ENCODE data around the gene CUEDC2. TPM values are rescaled to one million over a fixed set of nuclear protein-coding genes. Genes with fewer than 3 reads are reported as not detected.

CUEDC2 gene
- total RNA-seq, 4 donors from 2014 or later = 61.4 to 84.3 (median 67.5) TPM

DNA sequence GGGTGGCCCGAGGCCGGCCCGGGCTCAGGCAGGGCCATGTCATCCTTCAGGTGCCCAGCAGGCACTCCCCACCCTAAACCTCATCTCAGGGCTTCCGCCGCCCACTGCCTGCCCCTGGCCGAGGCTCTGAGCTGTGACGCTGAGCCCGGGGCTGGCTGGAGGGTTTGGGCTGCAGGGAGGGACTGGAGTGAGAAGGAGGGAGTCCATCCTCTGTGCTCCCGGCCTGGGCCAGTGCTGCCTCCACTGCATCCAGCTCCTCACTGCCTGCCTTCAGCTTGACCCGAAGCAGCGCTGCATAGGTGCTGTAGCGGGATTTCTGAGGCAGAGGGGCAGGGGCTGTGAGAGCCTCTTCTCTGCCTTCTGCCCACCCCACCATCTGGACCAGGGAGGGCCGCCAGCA lies 29.3 kb downstream of the CUEDC2 start:
- 40% methylated on average over 1 of the region's 13 CpGs; no CpG with 5 or more reads in 1 of the 2 donors for WGBS, 2 donors (ENCODE audit: low coverage in 1 of 2)
- Histone ChIP-seq H3K36me3 (peaks cover 0 to 44% of the 10 kb centered on the region in 2 donors), H3K9me3 (no peaks in the 10 kb centered on the region), H3K4me3 (no peak overlapping the region), H3K27me3 (peaks cover 14% of the 10 kb centered on the region), H3K27ac (peak overlapping the region in 3 of 4 donors; percentile 52 to 98 (median 96)), H3K4me1 (peaks cover 0 to 84% (median 13%) of the 10 kb centered on the region in 3 donors)
- ATAC-seq = no peak
- TF ChIP-seq POLR2AphosphoS5 (IDR thresholded peaks at IDR 0.05) = no peak
- no peak for TF ChIP-seq EP300 (IDR thresholded peaks at IDR 0.05)
- no peak for TF ChIP-seq POLR2A (IDR thresholded peaks at IDR 0.05)
- TF ChIP-seq, protein P1, sequence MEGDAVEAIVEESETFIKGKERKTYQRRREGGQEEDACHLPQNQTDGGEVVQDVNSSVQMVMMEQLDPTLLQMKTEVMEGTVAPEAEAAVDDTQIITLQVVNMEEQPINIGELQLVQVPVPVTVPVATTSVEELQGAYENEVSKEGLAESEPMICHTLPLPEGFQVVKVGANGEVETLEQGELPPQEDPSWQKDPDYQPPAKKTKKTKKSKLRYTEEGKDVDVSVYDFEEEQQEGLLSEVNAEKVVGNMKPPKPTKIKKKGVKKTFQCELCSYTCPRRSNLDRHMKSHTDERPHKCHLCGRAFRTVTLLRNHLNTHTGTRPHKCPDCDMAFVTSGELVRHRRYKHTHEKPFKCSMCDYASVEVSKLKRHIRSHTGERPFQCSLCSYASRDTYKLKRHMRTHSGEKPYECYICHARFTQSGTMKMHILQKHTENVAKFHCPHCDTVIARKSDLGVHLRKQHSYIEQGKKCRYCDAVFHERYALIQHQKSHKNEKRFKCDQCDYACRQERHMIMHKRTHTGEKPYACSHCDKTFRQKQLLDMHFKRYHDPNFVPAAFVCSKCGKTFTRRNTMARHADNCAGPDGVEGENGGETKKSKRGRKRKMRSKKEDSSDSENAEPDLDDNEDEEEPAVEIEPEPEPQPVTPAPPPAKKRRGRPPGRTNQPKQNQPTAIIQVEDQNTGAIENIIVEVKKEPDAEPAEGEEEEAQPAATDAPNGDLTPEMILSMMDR (IDR thresholded peaks at IDR 0.05) = no peak

DNA sequence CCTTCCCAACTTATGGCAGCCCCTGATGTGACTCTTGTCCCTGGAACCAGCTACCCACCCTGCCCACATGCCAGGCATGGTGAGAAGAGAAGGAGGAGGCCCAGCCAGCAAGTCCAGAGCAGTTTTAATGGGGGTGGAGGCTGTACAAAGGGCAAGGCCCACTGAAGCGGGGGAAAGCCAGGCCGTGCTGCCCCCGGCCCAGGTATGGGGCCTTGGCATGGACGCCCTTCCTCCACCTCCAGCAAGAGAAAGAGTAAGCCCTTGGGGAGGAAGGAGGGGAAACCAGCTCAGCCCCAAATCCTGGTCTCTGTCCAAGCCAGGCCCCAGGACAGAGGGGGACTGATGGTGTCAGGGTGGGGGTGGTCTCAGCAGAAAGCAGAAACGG lies 29.9 kb downstream of the CUEDC2 start:
- WGBS, 2 donors (ENCODE audit: low coverage in 1 of 2) = no CpG with 5 or more reads among the region's 5 CpGs
- H3K4me1 ChIP-seq = peaks cover 0 to 84% (median 13%) of the 10 kb centered on the region in 3 donors
- no peaks in the 10 kb centered on the region for H3K9me3 ChIP-seq
- peaks cover 0 to 50% of the 10 kb centered on the region in 2 donors for H3K36me3 ChIP-seq
- H3K27ac ChIP-seq = peak overlapping the region in 3 of 4 donors; percentile 52 to 98 (median 96)
- H3K4me3 ChIP-seq = no peak overlapping the region
- no peak for ATAC-seq
- TF ChIP-seq, protein P1 (IDR thresholded peaks at IDR 0.05) = no peak
- TF ChIP-seq POLR2AphosphoS5 (IDR thresholded peaks at IDR 0.05) = no peak
- TF ChIP-seq EP300 (IDR thresholded peaks at IDR 0.05) = no peak
- no peak for TF ChIP-seq POLR2A (IDR thresholded peaks at IDR 0.05)
- peaks cover 8% of the 10 kb centered on the region for H3K27me3 ChIP-seq

DNA sequence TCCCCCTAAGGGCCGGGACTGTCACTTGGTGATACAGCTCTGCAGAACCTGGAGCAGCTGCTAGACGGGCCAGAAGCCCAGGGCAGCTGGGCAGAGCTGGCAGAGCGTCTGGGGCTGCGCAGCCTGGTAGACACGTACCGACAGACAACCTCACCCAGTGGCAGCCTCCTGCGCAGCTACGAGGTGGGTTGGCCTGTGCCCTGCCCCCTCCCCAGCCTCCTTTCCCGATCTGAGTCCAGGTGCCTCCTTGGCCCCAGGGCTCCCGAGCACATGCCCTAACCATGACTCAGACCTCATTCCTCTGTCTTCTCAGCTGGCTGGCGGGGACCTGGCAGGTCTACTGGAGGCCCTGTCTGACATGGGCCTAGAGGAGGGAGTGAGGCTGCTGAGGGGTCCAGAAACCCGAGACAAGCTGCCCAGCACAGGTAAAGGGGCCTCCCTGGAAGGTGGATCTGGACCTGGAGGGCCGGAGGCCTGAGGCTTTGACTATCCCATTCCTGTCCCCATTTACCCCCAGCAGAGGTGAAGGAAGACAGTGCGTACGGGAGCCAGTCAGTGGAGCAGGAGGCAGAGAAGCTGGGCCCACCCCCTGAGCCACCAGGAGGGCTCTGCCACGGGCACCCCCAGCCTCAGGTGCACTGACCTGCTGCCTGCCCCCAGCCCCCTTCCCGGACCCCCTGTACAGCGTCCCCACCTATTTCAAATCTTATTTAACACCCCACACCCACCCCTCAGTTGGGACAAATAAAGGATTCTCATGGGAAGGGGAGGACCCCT lies 30.5 kb downstream of the CUEDC2 start:
- peak overlapping the region in 3 of 4 donors; percentile 52 to 98 (median 96) for H3K27ac ChIP-seq
- 67% methylated on average over 3 of the region's 18 CpGs; no CpG with 5 or more reads in 1 of the 2 donors for WGBS, 2 donors (ENCODE audit: low coverage in 1 of 2)
- peaks cover 0 to 84% (median 15%) of the 10 kb centered on the region in 3 donors for H3K4me1 ChIP-seq

DNA sequence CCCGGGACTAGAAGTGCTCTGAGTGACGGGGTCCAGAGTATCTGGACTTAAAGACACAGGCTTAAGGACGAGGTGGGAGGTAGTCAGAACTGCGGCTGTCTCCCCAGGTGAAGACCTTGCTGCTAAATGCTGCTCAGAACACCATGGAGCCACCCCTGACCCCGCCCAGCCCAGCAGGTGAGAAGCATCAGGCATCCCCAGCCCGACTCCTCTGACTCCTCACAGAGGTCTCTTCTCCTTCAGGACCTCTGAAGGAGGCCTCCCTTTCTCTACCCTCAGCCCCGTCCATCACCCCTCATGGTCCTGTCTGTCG lies 31.1 kb downstream of the CUEDC2 start:
- WGBS, 2 donors (ENCODE audit: low coverage in 1 of 2) = no CpG with 5 or more reads among the region's 8 CpGs
- Histone ChIP-seq H3K36me3 (peaks cover 0 to 59% of the 10 kb centered on the region in 2 donors), H3K4me3 (no peak overlapping the region), H3K4me1 (peaks cover 0 to 88% (median 21%) of the 10 kb centered on the region in 3 donors), H3K9me3 (no peaks in the 10 kb centered on the region), H3K27me3 (no peaks in the 10 kb centered on the region), H3K27ac (peak overlapping the region in 3 of 4 donors; percentile 52 to 98 (median 96))
- no peak for ATAC-seq
- TF ChIP-seq POLR2AphosphoS5 (IDR thresholded peaks at IDR 0.05) = no peak
- TF ChIP-seq POLR2A (IDR thresholded peaks at IDR 0.05) = no peak
- TF ChIP-seq EP300 (IDR thresholded peaks at IDR 0.05) = no peak
- TF ChIP-seq, protein P1 (IDR thresholded peaks at IDR 0.05) = no peak

More for the DNA sequence above, 30.5 kb downstream of the CUEDC2 start:
- Histone ChIP-seq H3K4me3 (no peak overlapping the region), H3K36me3 (peaks cover 0 to 56% of the 10 kb centered on the region in 2 donors), H3K27me3 (peaks cover 2% of the 10 kb centered on the region), H3K9me3 (no peaks in the 10 kb centered on the region)
- no peak for ATAC-seq
- TF ChIP-seq, protein P1 (IDR thresholded peaks at IDR 0.05) = no peak
- TF ChIP-seq POLR2AphosphoS5 (IDR thresholded peaks at IDR 0.05) = peak; percentile 6

All from gastroesophageal sphincter (tissue), 4 donors.